Activated naive CD4-positive, alpha-beta T cell treated with anti-CD3 and anti-CD28 coated beads, Interleukin-2, amount 50 U/mL, for 16 hours (primary cell): ENCODE results near the gene GSTM1.
"Not testable (repeated sequence)": the region's sequence is repeated elsewhere in the genome, so short reads cannot be mapped to it uniquely, and the experiment has no call there.

Experiments
- DNase-seq: peaks from one replicate; pipeline ENCODE4 v3.0.0-alpha.2; 2020

GSTM1 gene

DNA sequence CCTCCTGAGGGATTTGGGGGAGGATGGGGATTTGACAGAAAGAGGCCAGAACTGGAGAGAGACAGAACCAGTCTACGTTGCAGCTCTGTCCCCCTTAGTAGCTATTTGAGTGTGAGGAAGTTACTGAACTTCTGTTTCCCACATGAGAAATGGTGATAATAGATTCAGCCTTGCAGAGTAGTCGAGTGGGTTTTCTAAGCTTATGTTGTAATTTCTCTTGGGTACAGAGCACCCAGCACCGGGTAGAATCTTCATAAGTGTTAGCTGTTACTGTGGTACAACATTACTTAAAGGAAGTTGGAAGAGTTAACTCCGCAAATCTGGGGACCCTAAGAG is 27.0 kb upstream of the GSTM1 start:
- not testable (repeated sequence) for DNase-seq

DNA sequence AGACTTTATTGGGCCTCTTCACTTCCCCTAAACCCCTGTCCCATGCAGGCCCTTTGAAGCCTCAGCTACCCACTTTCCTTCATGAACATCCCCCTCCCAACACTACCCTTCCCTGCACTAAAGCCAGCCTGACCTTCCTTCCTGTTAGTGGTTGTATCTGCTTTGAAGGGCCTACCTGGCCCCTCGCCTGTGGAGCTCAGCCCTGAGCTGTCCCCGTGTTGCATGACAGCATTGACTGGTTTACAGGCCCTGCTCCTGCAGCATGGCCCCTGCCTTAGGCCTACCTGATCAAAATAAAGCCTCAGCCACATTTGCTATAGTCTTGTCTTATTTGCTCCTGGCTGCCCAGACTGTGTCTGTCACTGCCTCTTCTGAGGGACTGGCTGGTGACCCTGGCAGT is 26.2 kb upstream of the GSTM1 start:
- no peak for DNase-seq

DNA sequence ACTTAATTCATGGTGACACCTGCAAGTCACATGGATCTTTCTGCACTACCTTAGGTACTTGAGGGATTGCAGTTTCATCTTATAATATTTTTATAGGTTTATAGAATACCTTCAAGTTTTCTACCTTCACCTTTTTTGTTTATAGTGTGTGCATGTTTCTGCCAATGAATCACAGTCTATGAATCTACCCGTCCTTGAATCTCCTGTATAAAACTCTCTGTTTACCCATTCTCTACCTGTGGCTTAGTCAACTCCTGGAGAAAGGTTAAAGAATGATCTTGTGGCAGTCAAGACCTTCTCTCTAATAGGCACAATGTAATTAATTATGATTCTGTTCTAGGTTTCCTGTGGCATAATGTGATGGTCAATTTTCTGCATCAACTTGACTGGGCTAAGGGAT is 22.9 kb upstream of the GSTM1 start:
- DNase-seq = no peak

DNA sequence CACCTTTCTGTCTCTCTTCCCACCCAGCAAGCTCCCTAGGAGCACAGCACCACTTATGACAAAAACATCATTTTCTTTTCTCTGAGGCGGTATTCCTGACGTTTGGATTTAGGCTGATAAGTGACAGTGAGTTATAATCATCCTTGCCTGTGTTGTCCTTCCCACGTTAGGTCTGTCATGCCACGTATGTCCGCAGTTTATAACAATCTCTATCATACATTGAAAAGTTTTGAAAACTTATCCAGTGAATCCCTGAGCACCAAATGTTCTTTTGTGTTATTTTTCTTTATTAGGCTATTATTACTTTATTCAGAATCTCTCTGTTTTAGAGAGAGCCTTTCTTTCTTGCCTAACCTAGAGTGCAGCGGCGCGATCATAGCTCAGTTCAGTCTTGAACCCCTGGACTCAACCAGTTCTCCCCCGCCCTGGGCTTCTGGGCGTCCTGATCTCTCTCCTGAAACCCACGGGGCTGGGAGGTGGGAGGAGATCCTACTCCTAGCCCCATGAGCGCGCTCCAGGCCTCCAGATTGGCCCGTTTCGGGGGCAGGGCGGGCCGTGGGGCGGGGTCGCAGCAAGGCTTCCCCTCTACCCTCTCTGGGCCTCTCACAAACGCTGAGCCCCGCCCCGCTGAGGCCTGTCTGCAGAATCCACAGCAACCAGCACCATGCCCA is 20.0 kb upstream of the GSTM1 start, which contains the start of gene GSTM2:
Gene GSTM2 (plus strand): TSS at position 606 of the 671 bp plus-strand sequence. CDS start 59 bp downstream, at position 665.
- peak; percentile 91 for DNase-seq

DNA sequence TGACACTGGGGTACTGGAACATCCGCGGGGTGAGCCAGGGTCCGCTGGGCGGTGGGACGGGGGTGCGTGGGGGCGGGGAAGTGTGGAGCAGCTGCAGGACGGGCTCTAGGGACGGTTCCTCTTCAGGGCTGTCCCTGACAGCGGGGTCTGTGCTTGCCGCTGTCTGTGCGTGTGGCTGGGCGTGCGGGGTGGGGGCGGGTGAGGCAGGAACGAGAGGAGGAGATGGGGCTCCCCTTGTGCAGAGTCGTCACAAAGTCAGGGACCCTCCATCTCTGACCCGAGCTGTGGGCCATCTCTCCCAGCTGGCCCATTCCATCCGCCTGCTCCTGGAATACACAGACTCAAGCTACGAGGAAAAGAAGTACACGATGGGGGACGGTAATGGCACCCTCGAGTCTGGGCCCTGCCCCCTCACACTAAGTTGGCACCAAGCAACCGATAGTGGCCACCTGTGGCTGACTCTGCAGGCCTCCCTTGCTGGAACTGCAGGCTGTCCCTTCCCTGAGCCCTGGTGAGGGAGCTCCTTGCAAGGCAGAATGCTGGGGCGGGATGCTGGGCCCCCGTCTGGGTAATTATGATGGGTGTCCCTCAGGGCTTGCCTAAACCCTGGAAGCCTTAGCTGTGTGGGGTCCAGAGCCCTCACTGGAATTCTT is 19.4 kb upstream of the GSTM1 start:
- no peak for DNase-seq

DNA sequence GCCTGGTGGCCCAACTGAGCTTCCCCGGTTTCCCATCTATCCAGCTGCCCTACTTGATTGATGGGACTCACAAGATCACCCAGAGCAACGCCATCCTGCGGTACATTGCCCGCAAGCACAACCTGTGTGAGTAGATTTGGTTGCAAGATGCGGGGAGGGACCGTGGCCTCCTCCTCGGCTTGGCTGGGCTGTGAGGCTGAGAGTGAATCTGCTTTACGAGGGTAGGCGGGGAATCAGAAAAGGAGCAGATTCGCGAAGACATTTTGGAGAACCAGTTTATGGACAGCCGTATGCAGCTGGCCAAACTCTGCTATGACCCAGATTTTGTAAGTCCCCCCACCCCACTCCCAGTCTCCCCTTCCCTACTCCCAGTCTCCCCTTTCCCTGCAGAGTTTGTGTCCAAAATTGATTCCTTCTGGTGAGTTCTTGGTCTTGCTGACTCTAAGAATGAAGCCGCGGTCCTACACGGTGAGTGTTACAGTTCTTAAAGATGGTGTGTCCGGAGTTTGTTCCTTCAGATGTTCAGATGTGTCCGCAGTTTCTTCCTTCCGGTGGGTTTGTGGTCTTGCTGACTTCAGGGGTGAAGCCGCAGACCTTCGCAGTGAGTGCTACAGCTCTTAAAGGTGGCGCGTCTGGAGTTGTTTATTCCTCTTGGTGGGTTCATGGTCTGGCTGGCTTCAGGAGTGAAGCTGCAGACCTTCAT is 18.2 kb upstream of the GSTM1 start:
- no peak for DNase-seq

DNA sequence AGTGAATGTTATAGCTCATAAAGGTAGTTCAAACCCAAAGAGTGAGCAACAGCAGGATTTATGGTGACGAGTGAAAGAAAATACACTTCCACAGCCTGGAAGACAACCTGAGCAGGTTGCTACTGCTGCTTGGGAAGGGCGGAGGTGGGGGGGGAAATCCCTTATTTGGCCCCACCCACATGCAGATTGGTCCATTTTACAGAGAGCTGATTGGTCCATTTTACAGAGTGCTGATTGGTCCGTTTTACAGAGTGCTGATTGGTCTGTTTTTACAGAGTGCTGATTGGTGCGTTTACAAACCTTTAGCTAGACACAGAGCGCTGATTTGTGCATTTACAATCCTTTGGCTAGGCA is 17.7 kb upstream of the GSTM1 start:
- DNase-seq = not testable (repeated sequence)

DNA sequence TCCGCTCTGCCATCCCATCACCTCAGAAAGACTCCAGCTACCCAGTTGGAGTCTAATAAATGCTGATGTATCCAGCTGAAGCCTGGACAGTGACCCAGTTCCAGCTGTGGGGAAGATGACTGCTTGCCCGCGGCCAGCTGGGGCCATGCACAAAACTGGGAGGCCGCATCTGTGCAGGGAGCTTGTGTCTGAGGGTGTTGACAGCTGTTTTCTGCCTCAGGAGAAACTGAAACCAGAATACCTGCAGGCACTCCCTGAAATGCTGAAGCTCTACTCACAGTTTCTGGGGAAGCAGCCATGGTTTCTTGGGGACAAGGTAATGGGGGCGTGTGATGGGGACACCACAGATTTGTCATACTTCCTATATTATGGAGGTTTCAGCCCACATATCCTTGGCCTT is 16.6 kb upstream of the GSTM1 start:
- no peak for DNase-seq

DNA sequence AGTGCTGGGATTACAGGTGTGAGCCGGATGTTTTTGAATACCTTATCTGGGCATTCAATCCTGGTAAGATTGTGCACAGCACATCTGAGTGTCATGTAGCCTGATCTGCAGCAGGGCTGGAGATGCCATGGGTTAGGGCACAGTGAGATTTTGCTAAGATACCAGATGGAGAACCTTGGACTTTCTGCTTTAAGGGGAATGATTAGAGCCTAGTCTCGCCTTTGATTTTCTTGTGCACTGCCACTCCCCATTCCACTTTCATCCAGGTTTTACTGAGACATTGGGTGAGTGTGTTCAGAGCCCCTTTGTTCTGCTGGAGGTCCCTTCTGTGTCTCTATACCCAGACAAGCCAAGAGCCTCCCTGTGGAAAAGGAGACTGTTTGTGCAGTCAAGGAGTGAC is 13.8 kb upstream of the GSTM1 start:
- DNase-seq = not testable (repeated sequence)

DNA sequence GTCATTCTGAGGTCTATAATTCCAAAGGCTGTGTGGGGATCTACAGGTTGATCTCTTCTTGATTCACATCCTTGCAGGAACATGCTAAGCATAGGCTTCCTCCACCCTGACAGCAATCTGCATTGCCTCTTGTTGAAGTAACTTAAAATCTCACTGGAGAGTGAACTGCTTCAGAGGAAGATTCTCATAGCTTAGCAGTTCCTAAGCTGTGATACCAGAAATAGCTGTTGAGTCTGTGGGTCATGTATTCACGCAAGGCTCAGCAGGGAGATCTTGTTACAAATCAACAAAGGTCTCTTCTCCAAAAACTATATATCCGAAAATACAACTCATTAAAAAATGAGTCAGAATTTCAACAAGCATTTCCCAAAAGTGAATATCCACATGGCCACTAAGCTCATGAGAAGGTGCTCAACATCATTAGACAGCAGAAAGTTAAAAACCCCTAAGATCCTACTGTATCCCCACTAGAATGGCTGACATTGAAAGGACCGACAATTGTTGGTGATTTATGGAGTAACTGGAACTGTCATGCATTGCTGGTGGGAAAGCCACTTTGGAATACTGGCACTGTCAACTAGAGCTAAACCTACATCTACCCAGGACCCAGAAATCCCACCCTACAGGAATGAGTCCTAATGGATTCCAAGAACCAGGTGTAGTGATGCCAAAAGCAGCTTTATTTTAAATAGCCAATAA is 10.8 kb upstream of the GSTM1 start:
- DNase-seq = not testable (repeated sequence)

DNA sequence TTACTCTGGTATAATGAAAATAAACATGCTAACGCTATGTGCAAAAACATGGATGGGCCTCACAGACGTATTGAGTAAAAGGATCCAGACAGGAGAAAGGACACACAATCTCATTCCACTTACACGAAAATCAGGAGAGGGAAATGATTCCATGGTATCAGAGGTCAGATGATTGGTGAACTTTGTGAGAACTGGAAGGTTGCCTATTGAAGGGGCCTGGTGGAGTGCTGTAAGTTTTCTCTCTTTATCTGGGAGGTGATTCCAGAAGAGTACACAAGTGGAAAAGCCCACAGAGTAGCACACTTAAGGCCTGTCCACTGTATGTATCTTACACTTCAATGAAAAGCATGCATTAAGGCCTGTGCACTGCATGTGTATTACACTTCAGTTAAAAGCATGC is 10.2 kb upstream of the GSTM1 start:
- DNase-seq = no peak

DNA sequence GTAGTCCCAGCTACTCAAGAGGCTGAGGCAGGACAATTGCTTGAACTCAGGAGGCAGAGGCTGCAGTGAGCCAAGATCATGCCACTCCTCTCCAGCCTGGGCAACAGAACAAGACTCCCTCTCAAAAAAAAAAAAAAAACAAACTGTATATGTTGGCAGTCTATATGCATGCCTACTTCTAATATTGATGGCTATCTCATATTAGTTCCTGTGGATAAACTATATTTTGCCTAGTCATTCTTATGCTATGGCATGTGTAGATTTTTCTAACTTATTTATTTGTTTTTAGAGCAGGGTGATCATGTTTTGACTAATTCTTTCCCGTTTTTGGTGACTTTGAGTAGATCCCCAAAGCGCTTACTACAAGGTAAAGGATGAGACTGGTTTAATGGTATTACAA is 9.0 kb upstream of the GSTM1 start:
- DNase-seq = not testable (repeated sequence)

DNA sequence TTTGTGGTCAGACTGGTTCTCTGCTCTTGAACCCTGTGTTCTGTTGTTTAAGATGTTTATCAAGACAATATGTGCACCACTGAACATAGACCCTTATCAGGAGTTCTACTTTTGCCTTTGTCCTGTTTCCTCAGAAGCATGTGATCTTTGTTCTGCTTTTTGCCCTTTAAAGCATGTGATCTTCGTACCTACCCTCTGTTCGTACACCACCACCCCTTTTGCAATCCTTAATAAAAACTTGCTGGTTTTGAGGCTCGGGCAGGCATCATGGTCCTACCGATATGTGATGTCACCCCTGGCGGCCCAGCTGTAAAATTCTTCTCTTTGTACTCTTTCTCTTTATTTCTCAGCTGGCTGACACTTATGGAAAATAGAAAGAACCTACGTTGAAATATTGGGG is 2.8 kb upstream of the GSTM1 start:
- not testable (repeated sequence) for DNase-seq

DNA sequence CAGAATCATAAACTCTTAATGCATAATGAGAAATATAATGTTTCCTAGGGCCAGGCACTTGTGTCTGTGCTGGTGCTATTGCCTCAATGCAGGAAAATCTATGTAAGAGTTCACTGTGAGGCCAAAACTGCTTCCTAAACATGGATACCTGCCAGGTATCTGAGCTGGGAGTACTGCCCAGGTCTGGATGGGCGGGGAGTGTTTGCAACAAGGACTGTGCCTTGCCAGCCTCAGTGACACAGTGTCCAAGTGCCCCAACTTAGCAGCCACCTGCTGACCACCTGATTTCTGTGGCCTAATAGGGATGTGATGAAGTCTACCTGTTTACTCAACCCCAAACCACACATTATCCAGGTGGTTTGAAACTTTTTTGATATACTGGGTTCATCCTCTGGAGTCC is 2.2 kb upstream of the GSTM1 start:
- DNase-seq = not testable (repeated sequence)

DNA sequence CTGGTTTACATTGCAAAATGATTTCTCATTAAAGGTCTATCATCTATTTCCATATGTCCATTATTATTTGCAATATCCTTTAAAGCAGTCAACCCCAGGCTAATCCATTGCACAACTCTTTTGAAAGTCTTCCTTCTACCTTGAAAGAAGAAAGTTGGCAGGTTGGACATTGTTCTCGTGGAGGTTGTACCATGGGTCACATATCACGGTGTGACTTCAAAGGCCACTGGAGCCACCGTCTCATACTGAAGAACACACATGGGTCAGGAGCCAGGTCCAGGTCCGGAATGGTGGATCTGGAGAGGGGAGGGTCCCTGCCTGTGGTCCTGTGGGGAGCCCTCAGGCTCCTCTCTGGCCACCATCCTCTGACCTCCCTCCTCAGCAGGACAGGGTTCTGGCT is 1.7 kb upstream of the GSTM1 start:
- DNase-seq = not testable (repeated sequence)

DNA sequence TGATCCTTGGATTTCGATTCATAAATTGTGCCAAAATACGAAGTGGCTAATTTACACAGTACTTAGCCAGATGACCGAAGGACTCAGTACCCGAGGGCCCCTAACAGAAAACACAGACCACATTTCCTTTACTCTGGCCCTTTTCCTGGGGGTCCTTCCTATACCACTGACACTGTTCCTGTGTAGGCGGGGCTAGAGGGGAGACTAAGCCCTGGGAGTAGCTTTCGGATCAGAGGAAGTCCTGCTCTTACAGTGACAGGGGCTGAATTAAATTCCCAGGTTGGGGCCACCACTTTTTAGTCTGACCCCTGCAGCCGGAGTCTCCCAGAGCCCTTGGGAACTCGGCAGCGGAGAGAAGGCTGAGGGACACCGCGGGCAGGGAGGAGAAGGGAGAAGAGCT is 508 bp upstream of the GSTM1 start:
- DNase-seq = not testable (repeated sequence)

DNA sequence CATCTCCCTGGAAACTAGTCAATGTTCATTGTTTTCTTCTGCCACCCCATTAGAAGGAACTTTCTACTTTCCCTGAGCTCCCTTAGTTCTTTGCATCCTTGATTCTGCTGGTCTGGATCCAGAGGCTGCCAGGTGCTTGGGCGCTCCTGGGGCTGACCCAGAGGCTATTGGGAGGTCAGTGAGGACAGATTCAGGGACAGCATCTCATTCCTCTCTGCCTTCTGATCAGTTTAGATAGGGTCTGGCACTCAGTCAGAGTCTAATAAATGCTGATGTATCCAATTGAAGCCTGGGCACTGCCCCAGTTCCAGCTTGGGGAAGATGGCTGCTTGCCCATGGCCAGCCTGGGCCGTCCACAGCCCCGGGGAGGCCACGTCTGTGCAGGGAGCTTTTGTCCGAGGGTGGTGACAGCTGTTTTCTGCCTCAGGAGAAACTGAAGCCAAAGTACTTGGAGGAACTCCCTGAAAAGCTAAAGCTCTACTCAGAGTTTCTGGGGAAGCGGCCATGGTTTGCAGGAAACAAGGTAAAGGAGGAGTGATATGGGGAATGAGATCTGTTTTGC is 2.3 kb downstream of the GSTM1 start:
- DNase-seq = no peak

DNA sequence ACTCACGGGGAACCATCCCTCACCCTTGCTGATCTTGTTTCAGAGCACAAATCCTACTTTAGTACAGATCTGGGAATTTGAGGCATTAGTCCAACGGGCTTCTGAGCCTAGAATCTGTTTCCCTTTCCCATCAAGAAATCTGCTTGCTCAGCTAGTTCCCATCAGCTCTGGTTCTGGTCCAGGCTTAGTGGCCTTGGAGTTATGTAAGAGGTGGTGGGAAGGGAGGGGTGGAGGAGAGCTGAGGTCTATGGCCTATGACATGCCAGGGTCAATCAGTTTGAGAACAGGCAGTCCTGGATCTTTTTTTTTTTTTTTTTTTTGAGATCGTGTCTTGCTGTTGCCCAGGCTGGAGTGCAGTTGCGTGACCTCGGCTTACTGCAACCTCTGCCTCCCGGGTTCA is 4.1 kb downstream of the GSTM1 start:
- no peak for DNase-seq

DNA sequence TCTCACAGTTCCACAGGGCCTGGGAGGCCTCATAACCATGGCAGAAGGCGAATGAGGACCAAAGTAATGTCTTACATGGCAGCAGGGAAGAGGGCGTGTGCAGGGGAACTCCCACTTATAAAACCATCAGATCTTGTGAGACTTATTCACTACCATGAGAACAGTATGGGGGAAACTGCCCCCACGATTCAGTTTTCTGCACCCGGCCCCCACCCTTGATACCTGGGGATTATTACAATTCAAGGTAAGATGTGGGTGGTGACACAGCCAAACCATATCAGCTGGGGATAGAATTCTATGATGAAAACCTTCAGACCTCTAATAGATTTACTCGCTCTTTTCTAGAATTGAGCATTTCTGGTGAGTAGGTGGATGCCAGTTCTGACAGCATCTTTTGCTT is 6.8 kb downstream of the GSTM1 start:
- not testable (repeated sequence) for DNase-seq

DNA sequence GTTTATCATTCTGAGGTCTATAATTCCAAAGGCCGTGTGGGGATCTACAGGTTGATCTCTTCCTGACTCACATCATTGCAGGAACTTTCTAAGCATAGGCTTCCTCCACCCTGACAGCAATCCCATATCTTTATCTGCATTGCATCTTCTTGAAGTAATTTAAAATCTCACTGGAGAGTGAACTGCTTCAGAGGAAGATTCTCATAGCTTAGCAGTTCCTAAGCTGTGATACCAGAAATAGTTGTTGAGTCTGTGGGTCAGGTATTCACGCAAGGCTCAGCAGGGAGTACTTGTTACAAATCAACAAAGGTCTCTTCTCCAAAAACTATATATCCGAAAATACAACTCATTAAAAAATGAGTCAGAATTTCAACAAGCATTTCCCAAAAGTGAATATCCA is 7.5 kb downstream of the GSTM1 start:
- DNase-seq = not testable (repeated sequence)

DNA sequence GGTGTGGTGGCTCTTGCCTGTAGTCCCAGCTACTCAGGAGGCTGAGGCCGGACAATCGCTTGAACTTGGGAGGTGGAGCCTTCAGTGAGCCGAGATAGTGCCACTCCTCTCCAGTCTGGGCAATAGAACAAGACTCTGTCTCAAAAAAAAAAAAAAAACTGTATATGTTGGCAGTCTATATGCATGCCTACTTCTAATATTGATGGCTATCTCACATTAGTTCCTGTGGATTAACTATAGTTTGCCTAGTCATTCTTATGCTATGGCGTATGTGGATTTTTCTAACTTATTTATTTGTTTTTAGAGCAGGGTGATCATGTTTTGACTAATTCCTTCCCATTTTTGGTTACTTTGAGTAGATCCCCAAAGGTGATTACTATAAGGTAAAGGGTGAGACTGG is 9.4 kb downstream of the GSTM1 start:
- DNase-seq = no peak

DNA sequence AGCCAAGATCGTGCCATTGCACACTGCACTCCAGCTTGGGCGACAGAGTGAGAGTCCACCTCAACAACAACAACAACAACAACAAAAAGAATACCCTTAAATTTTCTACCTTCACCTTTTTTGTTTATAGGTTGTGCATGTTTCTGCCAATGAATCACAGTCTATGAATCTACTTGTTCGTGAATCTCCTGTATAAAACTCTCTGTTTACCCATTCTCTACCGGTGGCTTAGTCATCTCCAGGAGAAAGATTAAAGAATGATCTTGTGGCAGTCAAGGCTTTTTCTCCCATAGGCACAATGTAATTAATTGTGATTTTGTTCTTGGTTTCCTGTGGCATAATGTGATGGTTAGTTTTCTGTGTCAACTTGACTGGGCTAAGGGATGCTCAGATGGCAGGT is 10.2 kb downstream of the GSTM1 start:
- not testable (repeated sequence) for DNase-seq

DNA sequence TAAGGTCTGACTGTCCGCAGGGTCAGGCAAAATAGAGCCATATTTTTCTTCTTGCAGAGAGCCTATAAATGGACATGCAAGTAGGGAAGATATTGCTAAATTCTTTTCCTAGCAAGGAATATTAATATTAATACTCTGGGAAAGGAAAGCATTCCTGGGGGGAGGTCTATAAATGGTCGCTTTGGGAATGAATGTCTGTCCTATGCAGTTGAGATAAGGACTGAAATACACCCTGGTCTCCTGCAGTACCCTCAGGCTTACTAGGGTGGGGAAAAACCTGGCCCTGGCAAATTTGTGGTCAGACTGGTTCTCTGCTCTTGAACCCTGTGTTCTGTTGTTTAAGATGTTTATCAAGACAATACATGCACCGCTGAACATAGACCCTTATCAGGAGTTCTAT is 15.3 kb downstream of the GSTM1 start:
- DNase-seq = not testable (repeated sequence)
